Measurements from ENCODE around the gene PRR5.

PRR5 gene

GRCh38 chr22:44777364-44777755 is 75.4 kb downstream of the PRR5 start:
- TF ChIP-seq CTCF (IDR thresholded peaks at IDR 0.05; ENCODE audit: insufficient read depth, low read depth, low read length, missing control alignments) = no peak
- DNase-seq (ENCODE audit: low read depth) = no peak
- no peak overlapping the region for H3K4me3 ChIP-seq (ENCODE audit: low read depth, low read length)

DNA sequence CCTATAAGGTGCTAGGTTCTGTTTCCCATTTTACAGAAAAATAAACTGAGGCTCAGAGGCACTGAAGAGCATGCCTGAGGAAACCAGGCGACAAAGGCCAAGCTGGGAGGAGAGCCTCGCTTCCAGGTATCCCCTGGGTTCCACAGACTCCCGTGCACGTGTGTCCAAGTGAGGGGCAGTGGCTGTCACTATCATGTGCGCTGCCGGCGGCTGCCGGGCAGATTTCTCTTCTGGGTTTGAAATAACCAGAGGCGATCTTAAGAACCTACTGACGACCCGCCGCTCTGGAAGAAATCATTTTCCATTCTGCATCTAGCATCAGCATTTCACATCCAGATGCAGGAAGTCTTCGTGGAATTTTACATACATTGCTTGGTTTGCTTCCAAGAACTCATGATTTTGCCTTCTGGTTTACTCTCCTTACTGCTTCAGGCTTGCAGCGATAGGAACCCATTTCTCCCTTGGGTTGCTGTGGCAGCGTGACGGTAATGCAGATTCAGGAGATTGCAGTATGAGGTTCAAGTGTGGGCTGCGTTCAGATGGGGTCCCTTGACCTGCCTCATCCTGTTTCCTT is 79.0 kb downstream of the PRR5 start:
- no peak for DNase-seq (ENCODE audit: low read depth)
- no peak overlapping the region for H3K4me3 ChIP-seq (ENCODE audit: low read depth, low read length)
- TF ChIP-seq CTCF (IDR thresholded peaks at IDR 0.05; ENCODE audit: insufficient read depth, low read depth, low read length, missing control alignments) = no peak

GRCh38 chr22:44782363-44782963 is 80.5 kb downstream of the PRR5 start:
- no peak overlapping the region for H3K4me3 ChIP-seq (ENCODE audit: low read depth, low read length)
- TF ChIP-seq CTCF (IDR thresholded peaks at IDR 0.05; ENCODE audit: insufficient read depth, low read depth, low read length, missing control alignments) = no peak
- DNase-seq (ENCODE audit: low read depth) = no peak

GRCh38 chr22:44783091-44783490 is 81.1 kb downstream of the PRR5 start:
- DNase-seq (ENCODE audit: low read depth) = no peak
- H3K4me3 ChIP-seq (ENCODE audit: low read depth, low read length) = no peak overlapping the region
- no peak for TF ChIP-seq CTCF (IDR thresholded peaks at IDR 0.05; ENCODE audit: insufficient read depth, low read depth, low read length, missing control alignments)

DNA sequence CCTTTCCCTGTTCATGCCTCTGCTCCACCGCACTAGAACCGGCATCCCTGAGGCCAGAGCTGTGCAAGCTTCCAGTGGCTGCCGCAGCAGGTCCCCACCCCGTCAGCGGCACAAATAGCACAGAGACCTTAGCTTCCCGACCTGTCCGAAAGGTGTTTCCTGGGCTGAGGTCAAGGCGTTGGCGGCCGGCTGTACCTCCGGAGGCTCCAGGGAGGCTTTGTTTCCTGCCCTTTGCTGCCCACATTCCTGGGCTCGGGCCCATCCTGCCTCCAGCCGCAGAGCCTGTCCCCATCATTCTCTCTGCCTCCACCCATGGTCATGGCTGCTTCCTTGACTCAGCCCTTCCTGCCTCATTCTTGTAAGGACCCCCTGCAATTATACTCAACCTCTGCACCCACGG is 81.6 kb downstream of the PRR5 start:
- no peak for TF ChIP-seq CTCF (IDR thresholded peaks at IDR 0.05; ENCODE audit: insufficient read depth, low read depth, low read length, missing control alignments)
- DNase-seq (ENCODE audit: low read depth) = no peak
- H3K4me3 ChIP-seq (ENCODE audit: low read depth, low read length) = no peak overlapping the region

DNA sequence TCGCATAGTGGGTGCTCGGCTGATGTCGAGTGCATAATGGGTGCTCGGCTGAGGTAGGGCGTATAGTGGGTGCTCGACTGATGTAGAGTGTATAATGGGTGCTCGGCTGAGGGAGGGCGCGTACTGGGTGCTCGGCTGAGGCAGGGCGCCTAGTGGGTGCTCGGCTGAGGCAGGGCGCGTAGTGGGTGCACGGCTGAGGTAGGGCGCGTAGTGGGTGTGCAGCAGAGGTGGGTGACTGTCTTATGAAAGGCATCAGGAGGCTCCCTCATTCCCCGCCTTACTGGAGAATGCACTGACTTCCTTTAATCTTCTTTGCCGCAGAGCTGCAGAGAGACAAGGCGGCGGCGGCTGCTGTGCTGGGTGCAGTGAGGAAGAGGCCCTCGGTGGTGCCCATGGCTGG is 84.1 kb downstream of the PRR5 start:
- no peak for DNase-seq (ENCODE audit: low read depth)
- H3K4me3 ChIP-seq (ENCODE audit: low read depth, low read length) = no peak overlapping the region
- no peak for TF ChIP-seq CTCF (IDR thresholded peaks at IDR 0.05; ENCODE audit: insufficient read depth, low read depth, low read length, missing control alignments)

GRCh38 chr22:44786610-44787009 is 84.6 kb downstream of the PRR5 start:
- no peak for DNase-seq (ENCODE audit: low read depth)
- TF ChIP-seq CTCF (IDR thresholded peaks at IDR 0.05; ENCODE audit: insufficient read depth, low read depth, low read length, missing control alignments) = no peak
- no peak overlapping the region for H3K4me3 ChIP-seq (ENCODE audit: low read depth, low read length)

All from GM12865 (cell line).